ENCODE data around the gene ZBTB11. TPM values are rescaled to one million over a fixed set of nuclear protein-coding genes. Genes with fewer than 3 reads are reported as not detected.

The ZBTB11 gene
- total RNA-seq, 1 experiment from 2014 or later = 20.4 TPM

- intact Hi-C loops (cut with micrococcal nuclease) = loop anchor here (1.0 kb wide), 1 partner anchor 9 kb away; the partner anchor contains the start of gene ZBTB11
- peak; percentile 11 for ATAC-seq
- H3K9me3 ChIP-seq (ENCODE audit: control insufficient read depth in 1 of 2, insufficient read depth in 1 of 2, low read depth in 1 of 2, low read length in 2 of 2) = no peaks in the 10 kb centered on the region
- peak overlapping the region; percentile 94 for H3K9ac ChIP-seq (ENCODE audit: low read length)
- ChIA-PET CTCF (interaction anchor here (1.0 kb wide), 1 partner anchor 10 kb away, joined by 4 read pairs; no protein-coding TSS in a partner anchor), POLR2A (interaction anchor here (1.1 to 3.8 kb wide), 3 partner anchors 9 to 20 kb away, joined by 3 to 45 read pairs (median 4); partner anchors contain the start of gene ZBTB11), RAD21 (ENCODE audit: low non-redundant PET in 1 of 2, low total read pairs in 2 of 2, uncharacterized antibody in 2 of 2, unreplicated experiment in 2 of 2) (no interaction called here)
- BruUV-seq (replicated peaks) = no TSS peak
- H2AFZ ChIP-seq (ENCODE audit: low read depth, low read length, poor library complexity, severe bottlenecking) = no peak overlapping the region
- no peaks in the 10 kb centered on the region for H3K9me2 ChIP-seq (ENCODE audit: insufficient read depth)
- H4K20me1 ChIP-seq (ENCODE audit: insufficient read depth) = peaks cover 31% of the 10 kb centered on the region
- peaks cover 34 to 51% of the 10 kb centered on the region in 2 experiments for H3K36me3 ChIP-seq (ENCODE audit: control insufficient read depth in 1 of 2, insufficient read depth in 2 of 2, low read length in 2 of 2)
- peak overlapping the region; percentile 81 for H3K4me2 ChIP-seq (ENCODE audit: low read length)
- H3K79me2 ChIP-seq (ENCODE audit: insufficient read depth, low read length) = peaks cover 56% of the 10 kb centered on the region
- no peaks in the 10 kb centered on the region for H3K27me3 ChIP-seq (ENCODE audit: insufficient read depth, low read length)
- no peak for DNase-seq (ENCODE audit: low read depth, low spot score)
- H3K4me1 ChIP-seq (ENCODE audit: control insufficient read depth in 1 of 2, insufficient read depth in 2 of 2, low read length in 2 of 2) = peaks cover 9 to 19% of the 10 kb centered on the region in 2 experiments; a peak in 3 of 4 replicates
- peak overlapping the region; percentile 80 to 89 for H3K4me3 ChIP-seq (replicated peaks in 1 of 2; ENCODE audit: low read depth in 1 of 2, low read length in 2 of 2)
- TF ChIP-seq SP1 (IDR thresholded peaks at IDR 0.05; ENCODE audit: low read depth) (no peak), POLR2A (IDR thresholded peaks at IDR 0.05; ENCODE audit: borderline replicate concordance, extremely low read depth, insufficient read depth, insufficient read length) (peak; percentile 33)
- H3K27ac ChIP-seq (ENCODE audit: low read depth, low read length) = peak overlapping the region; percentile 80
These were observed 9.0 kb upstream of the ZBTB11 start for GRCh38 chr3:101685870-101686307.

GRCh38 chr3:101685050-101685400 lies 8.1 kb upstream of the ZBTB11 start:
- peak overlapping the region; percentile 94 for H3K9ac ChIP-seq (ENCODE audit: low read length)
- no peak overlapping the region for H2AFZ ChIP-seq (ENCODE audit: low read depth, low read length, poor library complexity, severe bottlenecking)
- ChIA-PET RAD21 (ENCODE audit: low non-redundant PET in 1 of 2, low total read pairs in 2 of 2, uncharacterized antibody in 2 of 2, unreplicated experiment in 2 of 2) (no interaction called here), CTCF (interaction anchor here (0.7 to 1.0 kb wide), 3 partner anchors 9 to 310 kb away, joined by 3 to 4 read pairs (median 4); partner anchors contain the start of gene PCNP), POLR2A (interaction anchor here (0.7 to 3.8 kb wide), 5 partner anchors 9 to 540 kb away, joined by 3 to 45 read pairs (median 5); partner anchors contain the start of genes CEP97 and ZBTB11)
- no peaks in the 10 kb centered on the region for H3K27me3 ChIP-seq (ENCODE audit: insufficient read depth, low read length)
- H3K4me3 ChIP-seq (replicated peaks in 1 of 2; ENCODE audit: low read depth in 1 of 2, low read length in 2 of 2) = peak overlapping the region; percentile 80 to 89
- H3K36me3 ChIP-seq (ENCODE audit: control insufficient read depth in 1 of 2, insufficient read depth in 2 of 2, low read length in 2 of 2) = peaks cover 42 to 59% of the 10 kb centered on the region in 2 experiments
- peak overlapping the region; percentile 49 for H3K27ac ChIP-seq (ENCODE audit: low read depth, low read length)
- H3K4me1 ChIP-seq (ENCODE audit: control insufficient read depth in 1 of 2, insufficient read depth in 2 of 2, low read length in 2 of 2) = peaks cover 9 to 19% of the 10 kb centered on the region in 2 experiments; a peak in 3 of 4 replicates
- DNase-seq (ENCODE audit: low read depth, low spot score) (no peak), ATAC-seq (no peak)
- no peaks in the 10 kb centered on the region for H3K9me2 ChIP-seq (ENCODE audit: insufficient read depth)
- BruUV-seq (replicated peaks) = no TSS peak
- TF ChIP-seq MAX (IDR thresholded peaks at IDR 0.05) = peak; percentile 11; the same call in 1 of the 2 replicates
- no peak for TF ChIP-seq RAD21 (IDR thresholded peaks at IDR 0.05; ENCODE audit: low read depth)
- TF ChIP-seq EZH2phosphoT487 (IDR thresholded peaks at IDR 0.05; ENCODE audit: borderline replicate concordance) = no peak
- no peak for TF ChIP-seq ZFX (IDR thresholded peaks at IDR 0.05)
- no peak for TF ChIP-seq JUND (IDR thresholded peaks at IDR 0.05)
- H3K4me2 ChIP-seq (ENCODE audit: low read length) = peak overlapping the region; percentile 81
- no peaks in the 10 kb centered on the region for H3K9me3 ChIP-seq (ENCODE audit: control insufficient read depth in 1 of 2, insufficient read depth in 1 of 2, low read depth in 1 of 2, low read length in 2 of 2)
- intact Hi-C loops (cut with micrococcal nuclease) = no loop called here
- peaks cover 64% of the 10 kb centered on the region for H3K79me2 ChIP-seq (ENCODE audit: insufficient read depth, low read length)
- H4K20me1 ChIP-seq (ENCODE audit: insufficient read depth) = peaks cover 38% of the 10 kb centered on the region
